Stimulated activated CD8-positive, alpha-beta memory T cell treated with anti-CD3 and anti-CD28 coated beads, Interleukin-7, amount 100 ng/mL, for 48 hours (primary cell): ENCODE measurements around the gene TBCEL.
"Not testable (repeated sequence)": the region's sequence is repeated elsewhere in the genome, so short reads cannot be mapped to it uniquely, and the experiment has no call there.

Experiments
- DNase-seq, 2 donors: peaks; one replicate each; pipeline ENCODE4 v3.0.0-alpha.2; 2020; ENCODE audit warnings: low read depth in 1 of 2; ENCODE audit errors: extremely low read depth in 1 of 2

TBCEL gene

GRCh38 chr11:121104312-121104762, 80.4 kb downstream of the TBCEL start:
- DNase-seq, result no peak

DNA sequence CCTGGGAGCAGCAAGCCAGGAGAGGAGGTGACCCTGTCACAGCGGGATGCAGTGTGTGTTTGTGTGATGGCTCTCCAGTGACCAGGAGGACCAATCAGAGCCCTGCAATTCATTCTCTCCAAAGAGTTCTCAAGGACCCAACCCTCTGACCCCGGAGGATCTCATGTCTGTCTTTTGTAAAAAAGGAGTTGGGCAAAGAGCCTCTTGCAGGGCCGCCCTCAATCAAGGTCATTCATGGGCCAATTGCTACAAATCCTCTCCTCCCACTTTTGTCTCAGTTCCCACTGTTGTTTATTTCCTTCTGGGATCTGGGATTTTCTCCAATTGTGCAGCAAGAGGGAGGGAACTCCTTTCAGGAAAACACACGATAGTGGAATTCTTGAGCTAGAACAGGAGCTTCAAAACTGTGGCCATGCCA, 81.2 kb downstream of the TBCEL start:
- DNase-seq, result no peak

- DNase-seq, result no peak
Observed at GRCh38 chr11:121105481-121106195, 81.7 kb downstream of the TBCEL start.

- DNase-seq, result no peak
Observed at GRCh38 chr11:121106812-121107211, 82.9 kb downstream of the TBCEL start.

DNA sequence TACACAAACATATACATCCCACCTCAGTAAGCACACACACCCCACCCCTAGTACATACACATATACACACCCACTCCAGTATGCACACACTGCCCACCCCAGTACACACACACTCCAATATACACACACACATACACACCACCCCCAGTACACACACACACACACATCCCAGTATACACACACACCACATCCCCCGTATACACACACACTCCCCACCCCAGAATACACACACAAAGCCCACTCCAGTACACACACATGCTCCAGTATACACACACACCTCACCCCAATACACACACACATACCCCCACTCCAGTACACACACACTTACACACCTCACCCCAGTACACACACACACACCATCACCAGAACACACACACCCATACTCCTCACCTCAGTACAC, 84.5 kb downstream of the TBCEL start:
- DNase-seq, result no peak

DNA sequence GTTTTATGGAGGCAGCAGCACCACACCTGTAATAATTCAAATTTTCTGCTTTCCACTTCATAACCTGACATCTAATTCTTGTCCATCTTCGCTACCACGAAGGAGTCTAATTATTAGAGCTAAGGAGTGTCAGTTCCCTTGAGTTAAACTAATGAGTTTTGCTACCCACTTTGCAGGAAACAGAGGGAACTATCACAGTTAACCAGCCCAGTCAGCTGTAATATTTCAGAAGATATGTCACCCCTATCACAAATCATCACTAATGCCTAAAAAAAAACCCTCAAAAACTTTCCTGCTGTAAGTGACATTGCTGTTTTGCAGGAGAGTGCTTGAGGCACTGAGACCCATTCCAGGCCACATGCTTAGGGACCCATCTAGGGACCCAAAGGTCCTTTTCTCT, 85.6 kb downstream of the TBCEL start:
- DNase-seq, result no peak

DNA sequence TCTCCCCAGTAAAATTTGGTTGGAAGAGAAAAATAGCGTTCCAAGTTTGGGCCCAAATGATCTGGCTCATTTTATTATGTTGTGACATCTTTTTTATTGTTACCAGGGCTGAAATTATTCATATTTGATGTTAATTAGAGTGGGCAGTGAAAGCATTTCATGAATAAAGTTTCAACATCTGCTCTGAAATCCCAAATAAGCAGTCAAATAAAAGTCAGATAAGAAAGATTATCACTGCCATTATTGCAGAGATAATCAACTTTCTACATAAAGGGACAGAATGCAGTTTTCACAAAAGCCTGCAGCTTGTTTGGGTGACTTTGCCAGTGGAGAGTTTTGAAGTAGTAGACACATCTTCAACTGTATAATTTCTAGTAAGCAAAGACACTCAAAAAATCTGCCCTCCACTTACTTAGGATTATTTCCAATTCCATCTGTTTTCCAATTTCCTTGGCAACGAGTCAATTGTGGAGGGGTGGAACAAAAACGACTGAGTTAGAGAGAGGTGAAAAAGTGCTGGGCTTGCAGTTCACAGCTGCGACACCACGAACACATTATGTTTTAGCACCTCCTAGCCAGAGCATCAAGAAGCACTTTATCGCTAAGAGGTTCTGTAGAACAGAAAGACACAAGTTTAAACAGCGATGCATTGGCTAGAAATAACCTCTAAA, 86.1 kb downstream of the TBCEL start:
- no peak for DNase-seq

GRCh38 chr11:121110871-121111724, 87.2 kb downstream of the TBCEL start:
- no peak for DNase-seq

DNA sequence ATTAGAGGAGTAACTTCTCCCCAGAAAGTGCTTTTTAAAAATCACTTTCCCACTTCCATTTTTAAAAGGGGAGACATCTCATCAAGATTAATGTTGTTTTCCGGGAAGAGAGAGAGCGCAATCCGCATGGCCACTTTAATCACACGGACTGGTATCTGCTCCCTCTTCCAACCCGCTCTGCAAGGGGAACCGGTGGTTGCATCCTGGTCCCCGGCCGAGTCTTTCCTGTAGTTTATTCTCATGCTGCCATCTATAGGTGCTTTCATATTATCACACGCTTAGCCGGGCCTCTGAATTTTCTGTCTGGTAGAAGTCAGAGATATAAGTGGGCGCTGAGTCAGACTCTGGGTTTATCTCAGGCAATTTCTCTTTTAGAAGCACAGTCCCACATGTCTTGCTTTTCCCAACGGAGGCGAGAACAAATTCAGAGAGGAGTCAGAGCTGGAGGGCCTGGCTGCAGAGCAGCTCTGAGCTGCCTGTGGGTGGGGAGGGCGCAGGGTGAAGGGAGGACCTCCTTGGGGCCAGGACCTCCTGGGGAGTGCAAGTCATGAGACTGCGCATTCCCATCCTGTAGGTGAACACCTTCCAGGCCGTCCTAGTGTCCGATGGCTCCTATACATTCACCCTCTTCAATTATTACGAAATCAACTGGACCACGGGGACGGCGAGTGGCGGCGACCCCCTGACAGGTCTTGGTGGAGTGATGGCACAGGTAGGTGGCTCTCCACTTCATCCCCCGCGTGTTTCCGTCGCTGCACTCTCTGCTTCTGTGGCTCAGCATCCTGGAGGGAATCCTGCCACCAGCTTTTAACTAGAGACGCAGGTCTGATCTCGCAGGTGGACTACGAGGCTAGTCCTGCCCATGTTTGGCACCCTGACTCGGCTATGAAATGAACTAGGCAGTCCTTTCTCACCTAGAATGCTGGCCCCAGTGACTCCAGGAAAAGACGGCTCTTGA, 88.9 kb downstream of the TBCEL start:
- peak; percentile 5 to 20 for DNase-seq

- no peak for DNase-seq
Observed at GRCh38 chr11:121113611-121114010, 89.7 kb downstream of the TBCEL start.

- not testable (repeated sequence) for DNase-seq
Observed at GRCh38 chr11:121115024-121115423, 91.1 kb downstream of the TBCEL start.

DNA sequence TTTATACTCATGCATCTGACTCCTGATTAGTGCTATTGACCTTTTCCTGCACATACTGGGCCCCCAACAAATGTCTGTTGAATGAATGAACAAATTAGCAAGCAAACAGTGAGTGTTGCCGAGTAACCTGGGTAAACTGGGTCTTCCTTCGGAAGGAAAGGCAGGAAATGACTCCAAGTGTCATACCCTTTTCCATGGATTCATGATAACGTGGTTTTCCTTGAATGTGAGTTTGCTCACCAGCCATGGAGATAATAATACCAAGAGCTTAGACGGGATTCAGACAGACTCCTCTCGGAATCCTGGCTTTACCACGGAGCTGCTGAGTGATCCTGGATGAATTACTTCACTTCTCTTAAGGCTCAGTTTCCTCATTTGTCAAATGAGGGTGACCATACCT, 93.9 kb downstream of the TBCEL start:
- no peak for DNase-seq

DNA sequence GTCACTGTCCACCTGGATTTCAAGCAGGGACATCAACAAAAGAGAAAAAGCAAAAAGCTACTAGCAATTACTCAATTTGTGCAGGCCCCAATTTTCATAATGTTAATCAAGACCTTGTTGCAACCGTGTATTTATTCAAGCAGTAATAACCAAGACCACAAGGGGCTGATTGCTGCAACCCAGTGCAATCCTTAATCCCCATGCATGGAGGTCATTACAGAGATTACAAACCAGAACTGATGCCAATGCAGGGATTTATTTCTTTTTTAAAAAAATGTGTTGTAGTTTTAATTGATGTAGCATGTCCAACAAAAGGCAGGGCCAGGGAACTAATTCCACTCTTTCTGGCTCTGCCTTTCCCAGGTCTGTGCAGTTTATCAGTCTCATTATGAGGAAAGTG, 95.5 kb downstream of the TBCEL start:
- no peak for DNase-seq

DNA sequence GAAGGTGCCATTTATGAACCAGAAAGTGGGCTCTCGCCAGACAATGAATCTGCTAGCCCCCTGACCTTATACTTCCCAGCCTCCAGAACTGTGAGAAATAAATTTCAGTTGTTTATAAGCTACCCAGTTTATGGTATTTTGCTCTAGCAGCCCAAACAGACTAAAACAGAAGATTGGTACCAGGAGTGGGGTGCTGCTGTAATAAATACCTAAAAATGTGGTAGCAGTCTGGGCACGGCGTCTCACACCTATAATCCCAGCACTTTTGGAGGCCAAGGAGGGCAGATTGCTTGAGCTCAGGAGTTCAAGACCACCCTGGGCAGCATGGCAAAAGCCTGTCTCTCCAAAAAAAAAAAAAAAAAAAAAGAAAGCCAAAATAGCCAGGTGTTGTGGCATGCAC, 98.4 kb downstream of the TBCEL start:
- DNase-seq, result no peak

DNA sequence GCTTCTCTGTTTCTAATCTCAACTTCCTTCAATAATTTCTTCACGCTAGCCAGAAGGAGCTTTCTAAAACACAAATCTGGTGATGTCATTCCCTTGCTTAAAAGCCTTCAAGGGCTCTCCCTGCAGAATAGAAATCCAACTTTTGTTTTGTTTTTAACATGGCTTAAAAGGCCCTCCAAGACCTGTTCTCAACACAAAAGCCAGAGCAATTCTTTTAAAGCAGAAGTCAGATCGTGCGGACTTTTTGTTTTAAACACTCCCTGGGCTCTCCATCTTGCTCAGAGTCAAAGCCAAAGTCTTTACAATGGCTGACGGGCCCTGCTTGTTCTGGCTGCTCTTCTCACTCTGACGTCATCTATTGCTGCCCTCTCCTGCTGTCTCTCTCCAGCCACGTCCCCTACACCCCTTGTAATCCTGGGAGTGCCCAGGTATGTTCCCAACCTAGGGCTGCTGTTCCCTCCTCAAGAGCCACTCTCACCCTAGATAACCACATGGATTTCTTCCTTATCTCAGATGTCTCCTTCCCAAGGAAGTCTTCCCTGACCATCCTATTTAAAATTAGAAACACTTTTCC, 99.7 kb downstream of the TBCEL start:
- no peak for DNase-seq

GRCh38 chr11:121127809-121128208, 103.9 kb downstream of the TBCEL start:
- DNase-seq, result no peak

GRCh38 chr11:121129362-121130340, 105.7 kb downstream of the TBCEL start:
- no peak for DNase-seq

GRCh38 chr11:121131656-121132055, 107.8 kb downstream of the TBCEL start:
- DNase-seq, result no peak
